Osteoblast (primary cell): ENCODE results near the gene NUCKS1. TPM values are rescaled to one million over a fixed set of nuclear protein-coding genes. Genes with fewer than 3 reads are reported as not detected.

Source experiments
- DNase-seq: peaks from one replicate; pipeline ENCODE4 v3.0.0; 2011; ENCODE audit warnings: low spot score, mixed read lengths; ENCODE audit not compliant: insufficient read length; ENCODE audit errors: missing footprints
- H2AFZ ChIP-seq: 2 replicates; pipeline ENCODE4 v1.6.0; 2011; ENCODE audit warnings: mild to moderate bottlenecking, low read length
- H3K27ac ChIP-seq: 2 replicates; pipeline ENCODE4 v1.5.1; 2011; ENCODE audit warnings: mild to moderate bottlenecking, low read depth, low read length, moderate library complexity
- H3K27me3 ChIP-seq: 2 replicates; pipeline ENCODE4 v1.6.0; 2012; ENCODE audit warnings: mild to moderate bottlenecking, control low read depth, inconsistent platforms, low read length, moderate library complexity; ENCODE audit not compliant: insufficient read depth
- H3K36me3 ChIP-seq: 2 replicates; pipeline ENCODE4 v1.5.1; 2011; ENCODE audit warnings: mild to moderate bottlenecking, low read length, control low read depth, moderate library complexity; ENCODE audit not compliant: insufficient read depth
- H3K4me1 ChIP-seq: 2 replicates; pipeline ENCODE4 v1.5.1; 2011; ENCODE audit warnings: mild to moderate bottlenecking, low read length, control low read depth, moderate library complexity; ENCODE audit not compliant: insufficient read depth
- H3K4me2 ChIP-seq: 2 replicates; pipeline ENCODE4 v1.6.0; 2011; ENCODE audit warnings: mild to moderate bottlenecking, low read length; ENCODE audit not compliant: insufficient read depth
- H3K4me3 ChIP-seq: fragments of 200-600 bp; sonication (generic); 3 replicates; pipeline ENCODE4 v1.5.1; 2012; ENCODE audit warnings: mild to moderate bottlenecking, low read length, inconsistent platforms; ENCODE audit not compliant: insufficient read depth
- H3K79me2 ChIP-seq: 2 replicates; pipeline ENCODE4 v1.6.0; 2012; ENCODE audit warnings: mild to moderate bottlenecking, low read length, control low read depth, inconsistent platforms; ENCODE audit not compliant: insufficient read depth
- H3K9me3 ChIP-seq: 2 replicates; pipeline ENCODE4 v1.5.1; 2011; ENCODE audit warnings: low read depth, low read length, control low read depth
- H4K20me1 ChIP-seq: 2 replicates; pipeline ENCODE4 v1.6.0; 2012; ENCODE audit warnings: mild to moderate bottlenecking, low read length, control low read depth; ENCODE audit not compliant: insufficient read depth
- total RNA-seq: library from RNA; depleted of rRNA; stranded (reverse); fragments of >200 nt; gene quantifications from 2 replicates; pipeline ENCODE4 v1.2.3, GENCODE V29; 2012
- TF ChIP-seq, protein P1 (sequence below): IDR thresholded peaks from 2 replicates; pipeline ENCODE4 v1.5.1; 2011; ENCODE audit warnings: mild to moderate bottlenecking, low read depth, low read length, moderate library complexity; ENCODE audit errors: extremely low read depth

NUCKS1 gene
- total RNA-seq, 1 donor, result 140 TPM

DNA sequence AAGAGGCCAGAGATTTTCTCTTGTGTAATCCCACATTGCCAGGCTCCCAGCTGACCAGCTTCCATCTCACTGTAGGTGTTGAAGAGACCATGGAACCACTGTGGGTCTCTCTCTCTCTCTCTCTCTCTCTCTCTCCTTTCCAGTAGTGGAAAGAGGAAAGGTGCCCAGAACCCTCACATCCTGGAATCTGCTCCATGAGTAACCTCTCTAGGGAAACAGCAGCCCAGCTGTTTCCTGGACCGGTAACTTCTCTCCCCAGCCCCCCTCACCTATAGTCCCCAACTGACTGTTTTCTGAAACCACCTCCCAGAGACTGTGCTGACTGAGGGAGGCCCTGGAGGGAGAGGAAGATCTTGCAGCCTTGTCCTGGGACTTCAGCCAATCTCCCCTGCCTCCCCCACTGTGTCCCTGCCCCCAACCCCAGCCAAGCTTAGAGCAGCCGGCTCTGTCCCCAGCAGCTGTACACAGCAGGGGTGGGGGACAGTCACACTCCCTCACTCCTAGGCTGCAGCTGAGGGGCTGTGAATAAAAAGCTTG is 49.0 kb downstream of the NUCKS1 start:
- no peak overlapping the region for H3K27ac ChIP-seq
- peaks cover 19% of the 10 kb centered on the region for H3K36me3 ChIP-seq
- H3K4me1 ChIP-seq, result no peaks in the 10 kb centered on the region
- TF ChIP-seq, protein P1, sequence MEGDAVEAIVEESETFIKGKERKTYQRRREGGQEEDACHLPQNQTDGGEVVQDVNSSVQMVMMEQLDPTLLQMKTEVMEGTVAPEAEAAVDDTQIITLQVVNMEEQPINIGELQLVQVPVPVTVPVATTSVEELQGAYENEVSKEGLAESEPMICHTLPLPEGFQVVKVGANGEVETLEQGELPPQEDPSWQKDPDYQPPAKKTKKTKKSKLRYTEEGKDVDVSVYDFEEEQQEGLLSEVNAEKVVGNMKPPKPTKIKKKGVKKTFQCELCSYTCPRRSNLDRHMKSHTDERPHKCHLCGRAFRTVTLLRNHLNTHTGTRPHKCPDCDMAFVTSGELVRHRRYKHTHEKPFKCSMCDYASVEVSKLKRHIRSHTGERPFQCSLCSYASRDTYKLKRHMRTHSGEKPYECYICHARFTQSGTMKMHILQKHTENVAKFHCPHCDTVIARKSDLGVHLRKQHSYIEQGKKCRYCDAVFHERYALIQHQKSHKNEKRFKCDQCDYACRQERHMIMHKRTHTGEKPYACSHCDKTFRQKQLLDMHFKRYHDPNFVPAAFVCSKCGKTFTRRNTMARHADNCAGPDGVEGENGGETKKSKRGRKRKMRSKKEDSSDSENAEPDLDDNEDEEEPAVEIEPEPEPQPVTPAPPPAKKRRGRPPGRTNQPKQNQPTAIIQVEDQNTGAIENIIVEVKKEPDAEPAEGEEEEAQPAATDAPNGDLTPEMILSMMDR, result no peak
- no peak overlapping the region for H3K4me3 ChIP-seq
- H3K4me2 ChIP-seq, result no peak overlapping the region
- no peak overlapping the region for H2AFZ ChIP-seq
- H4K20me1 ChIP-seq, result no peaks in the 10 kb centered on the region
- no peaks in the 10 kb centered on the region for H3K79me2 ChIP-seq
- no peaks in the 10 kb centered on the region for H3K9me3 ChIP-seq
- H3K27me3 ChIP-seq, result no peaks in the 10 kb centered on the region
- no peak for DNase-seq

DNA sequence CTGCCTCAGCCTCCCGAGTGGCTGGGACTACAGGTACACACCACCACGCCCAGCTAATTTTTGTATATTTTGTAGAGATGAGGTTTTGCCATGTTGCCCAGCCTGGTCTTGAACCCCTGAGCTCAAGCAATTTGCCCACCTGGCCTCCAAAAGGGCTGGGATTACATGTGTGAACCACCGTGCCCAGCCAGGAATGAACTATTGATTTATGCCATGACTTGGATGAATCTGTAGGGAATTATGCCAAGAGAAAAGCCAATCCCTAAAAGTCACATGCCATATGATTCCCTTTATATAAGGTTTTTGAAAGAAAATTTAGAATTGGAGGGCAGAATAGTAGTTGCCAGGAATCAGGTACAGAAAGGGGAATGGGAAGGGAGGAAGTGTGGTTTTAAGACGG is 50.6 kb downstream of the NUCKS1 start:
- no peak for DNase-seq
- TF ChIP-seq, protein P1, result no peak
- no peak overlapping the region for H2AFZ ChIP-seq
- H3K27ac ChIP-seq, result no peak overlapping the region
- no peak overlapping the region for H3K4me2 ChIP-seq
- H3K27me3 ChIP-seq, result no peaks in the 10 kb centered on the region
- peaks cover 14% of the 10 kb centered on the region for H3K36me3 ChIP-seq
- no peak overlapping the region for H3K4me3 ChIP-seq
- no peaks in the 10 kb centered on the region for H3K4me1 ChIP-seq
- no peaks in the 10 kb centered on the region for H3K9me3 ChIP-seq
- no peaks in the 10 kb centered on the region for H4K20me1 ChIP-seq
- no peaks in the 10 kb centered on the region for H3K79me2 ChIP-seq

DNA sequence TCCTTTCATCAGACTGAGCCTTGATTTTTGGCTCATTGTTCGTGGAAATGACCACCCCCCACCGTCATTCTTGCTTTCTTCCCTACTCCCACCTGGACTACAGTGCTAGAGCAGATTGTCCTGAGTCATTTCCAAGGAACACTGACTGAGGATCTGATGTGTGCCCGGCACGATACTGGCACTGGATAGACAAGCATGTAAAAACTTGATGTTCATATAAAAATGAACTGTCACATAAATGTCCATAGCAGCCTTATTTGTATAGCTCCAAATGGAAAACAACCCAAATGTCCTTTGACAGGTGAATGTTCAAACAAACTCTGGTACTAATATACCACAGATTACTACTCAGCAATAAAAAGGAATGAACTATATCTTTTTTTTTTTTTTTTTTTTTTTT is 51.1 kb downstream of the NUCKS1 start:
- H3K9me3 ChIP-seq, result no peaks in the 10 kb centered on the region
- H3K27ac ChIP-seq, result no peak overlapping the region
- no peak for DNase-seq
- no peak overlapping the region for H2AFZ ChIP-seq
- H3K79me2 ChIP-seq, result no peaks in the 10 kb centered on the region
- H3K4me3 ChIP-seq, result no peak overlapping the region
- TF ChIP-seq, protein P1, result no peak
- no peak overlapping the region for H3K4me2 ChIP-seq
- no peaks in the 10 kb centered on the region for H3K4me1 ChIP-seq
- no peaks in the 10 kb centered on the region for H4K20me1 ChIP-seq
- no peaks in the 10 kb centered on the region for H3K27me3 ChIP-seq
- peaks cover 9% of the 10 kb centered on the region for H3K36me3 ChIP-seq

DNA sequence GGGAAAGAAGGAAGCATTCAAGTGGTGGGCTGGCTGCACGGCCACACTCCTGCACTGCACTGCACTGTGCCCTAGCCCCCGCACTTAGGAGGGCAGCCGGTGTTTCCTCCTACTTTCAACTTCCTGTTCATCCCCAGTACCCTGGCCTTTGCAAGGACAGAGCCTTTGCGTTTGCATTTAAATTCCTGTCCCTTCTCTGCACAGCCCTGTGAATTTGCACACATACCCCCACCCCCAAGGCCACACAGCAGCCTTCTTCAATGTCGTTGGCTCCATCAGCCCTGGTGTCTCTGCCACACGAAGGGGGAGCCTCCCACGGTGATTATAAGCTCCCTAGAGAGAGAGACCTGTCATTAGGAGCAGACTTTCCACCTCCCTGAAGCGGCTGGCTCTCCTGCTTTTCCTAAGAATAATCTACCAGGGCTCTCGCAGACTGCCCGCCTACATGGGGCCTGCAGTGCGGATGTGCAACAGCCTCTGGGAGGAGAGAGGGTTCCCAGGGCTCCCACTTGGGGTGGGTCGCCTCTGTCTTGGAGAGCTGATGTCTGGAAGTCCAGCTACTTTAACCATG is 56.5 kb downstream of the NUCKS1 start:
- no peak for DNase-seq
- Histone ChIP-seq H3K4me3 (no peak overlapping the region), H2AFZ (no peak overlapping the region), H3K36me3 (no peaks in the 10 kb centered on the region), H3K27ac (no peak overlapping the region), H3K9me3 (no peaks in the 10 kb centered on the region), H3K4me2 (no peak overlapping the region), H3K4me1 (no peaks in the 10 kb centered on the region), H3K27me3 (no peaks in the 10 kb centered on the region), H3K79me2 (no peaks in the 10 kb centered on the region), H4K20me1 (no peaks in the 10 kb centered on the region)
- TF ChIP-seq, protein P1, result no peak
